GM12875 (cell line): Measurements from ENCODE around the gene SYNPR.

ENCODE experiments used
- H3K4me3 ChIP-seq: one replicate; pipeline ENCODE4 v1.5.1; 2011; ENCODE audit warnings: low read depth, low read length, control low read depth
- TF ChIP-seq, protein P1 (sequence below): IDR thresholded peaks from 2 replicates; pipeline ENCODE4 v1.5.1; 2011; ENCODE audit warnings: low read depth, mild to moderate bottlenecking, control low read depth, inconsistent platforms, low read length, moderate library complexity, borderline replicate concordance; ENCODE audit not compliant: insufficient read depth

The SYNPR gene

DNA sequence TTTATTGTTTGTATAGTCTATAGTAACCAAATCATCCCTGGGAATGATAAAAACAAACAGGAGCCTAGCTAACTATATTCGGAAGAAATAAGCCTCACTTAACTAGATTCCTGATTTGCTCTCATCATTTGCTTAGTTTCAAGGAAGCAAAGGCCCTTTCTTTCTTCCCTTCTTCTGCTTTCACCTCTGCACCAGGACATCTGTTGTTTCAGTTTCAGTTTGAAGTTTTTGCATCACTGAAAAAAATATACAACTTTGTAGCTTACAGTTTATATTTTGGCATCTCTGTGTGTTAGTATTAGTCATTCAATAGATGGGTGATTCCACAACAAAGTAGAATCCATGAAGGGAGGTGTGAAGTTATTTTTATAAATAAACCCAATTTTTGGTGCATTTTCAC, 260.8 kb downstream of the SYNPR start:
- no peak overlapping the region for H3K4me3 ChIP-seq
- TF ChIP-seq, protein P1, sequence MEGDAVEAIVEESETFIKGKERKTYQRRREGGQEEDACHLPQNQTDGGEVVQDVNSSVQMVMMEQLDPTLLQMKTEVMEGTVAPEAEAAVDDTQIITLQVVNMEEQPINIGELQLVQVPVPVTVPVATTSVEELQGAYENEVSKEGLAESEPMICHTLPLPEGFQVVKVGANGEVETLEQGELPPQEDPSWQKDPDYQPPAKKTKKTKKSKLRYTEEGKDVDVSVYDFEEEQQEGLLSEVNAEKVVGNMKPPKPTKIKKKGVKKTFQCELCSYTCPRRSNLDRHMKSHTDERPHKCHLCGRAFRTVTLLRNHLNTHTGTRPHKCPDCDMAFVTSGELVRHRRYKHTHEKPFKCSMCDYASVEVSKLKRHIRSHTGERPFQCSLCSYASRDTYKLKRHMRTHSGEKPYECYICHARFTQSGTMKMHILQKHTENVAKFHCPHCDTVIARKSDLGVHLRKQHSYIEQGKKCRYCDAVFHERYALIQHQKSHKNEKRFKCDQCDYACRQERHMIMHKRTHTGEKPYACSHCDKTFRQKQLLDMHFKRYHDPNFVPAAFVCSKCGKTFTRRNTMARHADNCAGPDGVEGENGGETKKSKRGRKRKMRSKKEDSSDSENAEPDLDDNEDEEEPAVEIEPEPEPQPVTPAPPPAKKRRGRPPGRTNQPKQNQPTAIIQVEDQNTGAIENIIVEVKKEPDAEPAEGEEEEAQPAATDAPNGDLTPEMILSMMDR, result no peak

DNA sequence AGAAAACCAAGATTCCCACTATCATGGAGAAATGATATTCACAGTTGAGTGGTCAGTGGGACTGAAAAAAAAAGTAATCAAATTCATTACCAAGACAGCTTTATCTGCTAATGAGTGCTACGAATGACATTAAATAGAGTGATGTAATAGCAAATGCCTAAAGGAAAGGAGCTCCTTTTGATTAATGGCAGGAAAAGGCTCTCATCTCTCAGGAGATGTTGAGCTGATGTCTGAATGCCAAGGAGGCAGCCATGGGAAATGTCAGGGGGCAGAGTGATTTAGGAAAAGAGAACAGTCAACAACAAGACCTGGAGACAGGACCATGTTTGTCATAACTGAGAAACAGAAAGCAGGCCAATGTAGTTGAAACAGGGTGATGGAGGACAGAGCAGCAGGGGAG, 277.7 kb downstream of the SYNPR start:
- H3K4me3 ChIP-seq, result no peak overlapping the region
- TF ChIP-seq, protein P1, result no peak

- TF ChIP-seq, protein P1, result no peak
- H3K4me3 ChIP-seq, result no peak overlapping the region
Measured at GRCh38 chr3:63556401-63556800, 278.3 kb downstream of the SYNPR start.

DNA sequence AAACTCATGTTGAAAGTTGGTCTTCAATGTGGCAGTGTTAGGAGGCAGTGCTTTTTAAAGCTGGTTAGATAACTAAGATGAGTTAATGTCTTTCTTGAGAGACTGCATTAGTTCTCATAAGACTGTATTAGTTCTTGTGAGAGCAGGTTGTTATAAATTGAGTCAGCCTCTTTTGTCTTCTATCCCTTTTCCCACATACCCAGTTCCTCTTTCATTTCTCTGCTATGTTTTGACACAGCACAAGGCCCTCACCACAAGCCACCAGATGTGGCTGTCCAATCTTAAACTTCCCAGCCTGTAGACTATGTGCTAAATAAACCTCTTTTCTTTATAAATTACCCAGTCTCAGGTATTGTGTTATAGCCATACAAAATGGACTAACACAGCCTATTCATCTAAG, 279.8 kb downstream of the SYNPR start:
- TF ChIP-seq, protein P1, result no peak

DNA sequence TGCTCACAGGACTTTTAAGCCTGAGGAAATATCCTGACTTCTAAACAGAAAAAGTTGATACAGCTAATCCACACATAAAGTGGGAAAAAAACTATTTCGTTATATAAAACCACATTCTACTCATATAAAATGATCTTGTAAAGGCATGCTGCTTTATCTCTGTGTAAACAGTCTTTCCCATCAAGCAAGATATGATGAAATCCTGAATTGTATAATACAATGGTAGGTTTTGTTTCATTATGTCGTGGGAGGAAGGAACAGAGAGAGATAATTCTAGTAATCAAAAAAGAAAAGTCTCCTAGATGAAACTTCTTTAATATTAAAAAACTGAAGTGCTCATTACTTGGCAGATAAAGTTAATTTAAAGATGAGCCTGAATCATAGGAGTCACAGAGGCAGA, 281.8 kb downstream of the SYNPR start:
- no peak overlapping the region for H3K4me3 ChIP-seq
- TF ChIP-seq, protein P1, result no peak

More for the DNA sequence above, 279.8 kb downstream of the SYNPR start:
- H3K4me3 ChIP-seq, result no peak overlapping the region

DNA sequence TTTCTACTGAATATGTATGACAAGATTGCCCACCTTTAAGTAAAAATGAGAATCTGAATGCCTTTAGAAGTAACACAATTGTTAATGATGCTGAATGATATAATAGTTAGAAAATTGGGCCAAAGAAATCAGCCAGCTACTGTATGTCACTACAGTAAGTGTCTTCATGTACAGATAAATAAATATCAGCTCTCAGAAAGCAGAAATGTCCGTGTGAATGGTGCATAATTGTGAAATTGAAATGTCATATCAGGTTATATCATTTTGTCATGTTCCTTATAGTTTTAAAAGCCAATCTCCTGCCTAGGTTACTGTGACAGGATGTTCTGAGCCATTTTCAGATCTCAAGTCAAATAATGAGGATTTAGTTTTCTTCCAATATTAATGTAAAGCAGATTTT, 283.8 kb downstream of the SYNPR start:
- H3K4me3 ChIP-seq, result no peak overlapping the region

GRCh38 chr3:63562323-63562722, 284.2 kb downstream of the SYNPR start:
- no peak overlapping the region for H3K4me3 ChIP-seq
- TF ChIP-seq, protein P1, result no peak

More for the DNA sequence above, 283.8 kb downstream of the SYNPR start:
- TF ChIP-seq, protein P1, result no peak
